H1 (cell line): Measurements from ENCODE around the gene CBARP. TPM values are rescaled to one million over a fixed set of nuclear protein-coding genes. Genes with fewer than 3 reads are reported as not detected.

Experiments used
- BRCA1 ChIP-seq: IDR thresholded peaks from 2 replicates; pipeline ENCODE4 v1.6.1; 2012; ENCODE audit warnings: low read depth, low read length, improper control_type of control experiment
- HDAC6 ChIP-seq: IDR thresholded peaks from one replicate; pipeline ENCODE4 v1.7.1; 2012; ENCODE audit warnings: low read depth, mild to moderate bottlenecking, inconsistent platforms, low read length, moderate library complexity
- JUN ChIP-seq: IDR thresholded peaks from 2 replicates; pipeline ENCODE4 v1.6.1; 2011; ENCODE audit warnings: low read depth, mild to moderate bottlenecking, improper control_type of control experiment, low read length
- KDM4A ChIP-seq: IDR thresholded peaks from one replicate; pipeline ENCODE4 v1.7.1; 2012; ENCODE audit warnings: low read depth, mild to moderate bottlenecking, moderate library complexity, low read length, inconsistent platforms; ENCODE audit not compliant: severe bottlenecking
- RAD21 ChIP-seq, 2 experiments: IDR thresholded peaks in 1 of 2; conservative IDR thresholded peaks in 1 of 2; 2 replicates each; pipeline ENCODE4 v1.6.1; 2011; ENCODE audit warnings: low read depth in 2 of 2, low read length in 2 of 2, improper control_type of control experiment in 1 of 2, inconsistent platforms in 1 of 2, mild to moderate bottlenecking in 1 of 2, moderate library complexity in 1 of 2
- SUZ12 ChIP-seq: fragments of 200-600 bp; sonication (generic); IDR thresholded peaks from 2 replicates; pipeline ENCODE4 v1.6.1; 2012; ENCODE audit warnings: mild to moderate bottlenecking, inconsistent platforms, low read length, moderate library complexity, mixed read lengths
- polyA plus RNA-seq, 7 experiments: library from polyadenylated mRNA; depleted of rRNA in 3 of 7; stranded (reverse) in 5 of 7; unstranded in 2 of 7; fragments of >200 nt in 5 of 7; fragments of 200-250 nt in 2 of 7; gene quantifications; 1 replicate in 5 of 7; 2 replicates in 1 of 7; 4 replicates in 1 of 7; pipeline versions ENCODE4 v1.2.1 to v1.2.3, GENCODE V29; 2011 to 2013; ENCODE audit warnings: missing spikeins in 2 of 7, mixed read lengths in 2 of 7
- total RNA-seq: library from RNA; stranded (reverse); fragmentation: NEBNext Ultra II Directional; extraction: Animal tissue kit (Norgen Biotek cat#: 25700); gene quantifications from 2 replicates; pipeline ENCODE4 v1.2.1, GENCODE V29; 2021

The CBARP gene
- total and polyA plus RNA-seq, 2 of the 8 experiments (the other 6 are each of a cell fraction or from before 2014, with no cell fraction given), result 4.9 to 14.7 TPM

DNA sequence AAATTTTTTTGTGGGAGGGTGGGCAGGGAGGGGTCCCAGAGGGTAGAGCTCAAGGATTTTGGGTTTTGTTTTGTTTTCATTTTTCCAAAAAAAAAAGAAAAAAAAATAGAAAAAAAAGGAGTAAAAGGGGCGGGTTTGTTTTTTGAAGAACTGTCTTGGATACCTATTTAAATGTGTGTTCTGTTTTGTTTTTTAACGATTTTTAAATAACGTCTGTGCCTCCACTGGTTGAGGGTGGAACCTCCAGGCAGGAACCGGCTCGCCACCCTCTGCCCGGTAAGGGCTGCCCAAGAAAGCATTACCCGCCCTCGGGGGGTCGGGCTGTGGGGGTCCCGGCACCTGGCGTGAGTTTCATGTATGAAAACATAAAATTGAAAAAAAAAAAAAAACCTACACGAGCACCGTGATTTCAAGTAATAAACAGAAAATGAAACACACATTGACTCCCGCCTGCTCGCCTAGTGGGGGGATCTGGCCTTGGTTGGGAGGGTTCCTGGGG lies 21.0 kb upstream of the CBARP start (continued):
- no peak for TF ChIP-seq BRCA1
- TF ChIP-seq JUN, result no peak
- no peak for TF ChIP-seq KDM4A
- no peak for TF ChIP-seq RAD21 (IDR thresholded peaks at IDR 0.05 in 1 of 2, conservative IDR thresholded peaks at IDR 0.05 in 1 of 2; ENCODE audit: low read depth in 2 of 2, low read length in 2 of 2)
- TF ChIP-seq HDAC6, result no peak
- no peak for TF ChIP-seq SUZ12
- TF ChIP-seq, all 59 proteins: peak for 0
